ENCODE measurements around the gene ABI1.
"Not testable (repeated sequence)": the region's sequence is repeated elsewhere in the genome, so short reads cannot be mapped to it uniquely, and the experiment has no call there.

The ABI1 gene

DNA sequence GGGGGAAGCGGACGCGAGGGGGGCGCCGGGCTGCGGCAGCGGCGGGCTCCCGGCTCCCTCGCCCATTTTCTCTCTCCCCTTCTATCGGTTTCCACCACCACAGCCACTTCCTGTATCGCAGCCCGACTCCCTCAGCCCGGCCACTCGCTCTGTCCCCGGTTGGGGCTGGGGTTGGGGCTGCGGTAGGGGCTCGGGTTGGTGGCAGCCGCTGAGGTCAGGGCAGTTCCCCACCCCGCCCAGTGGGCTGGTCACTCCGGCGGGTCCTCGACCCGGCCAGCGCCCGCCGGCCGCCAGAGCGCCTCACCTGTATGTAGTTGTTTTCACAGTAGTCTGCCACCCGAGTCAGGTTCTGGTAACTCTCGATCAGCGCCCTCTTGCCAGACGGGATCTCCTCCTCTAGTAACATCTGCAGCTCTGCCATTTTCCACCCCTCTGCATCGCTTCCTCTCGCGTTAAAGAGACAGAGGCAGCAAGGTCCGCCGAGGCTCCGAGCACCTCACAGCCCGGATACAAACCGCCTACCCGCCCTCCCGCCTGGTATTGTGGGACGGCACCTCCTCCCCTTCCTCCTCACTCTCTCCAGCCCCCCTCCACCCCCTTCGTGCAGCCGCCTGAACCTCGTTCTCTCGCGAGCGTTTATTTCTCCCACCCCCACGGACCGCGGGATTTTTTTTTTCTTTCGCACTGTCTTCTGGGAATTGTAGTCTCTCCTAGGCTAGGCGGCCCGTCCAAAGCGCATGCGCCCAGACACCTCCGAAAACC is at the start of gene ABI1:
TSS of gene ABI1 (minus strand) at position 516 of the 762 bp plus-strand sequence. CDS start at position 421, 95 bp downstream.
- peak; percentile 98 to 99 for DNase-seq

DNA sequence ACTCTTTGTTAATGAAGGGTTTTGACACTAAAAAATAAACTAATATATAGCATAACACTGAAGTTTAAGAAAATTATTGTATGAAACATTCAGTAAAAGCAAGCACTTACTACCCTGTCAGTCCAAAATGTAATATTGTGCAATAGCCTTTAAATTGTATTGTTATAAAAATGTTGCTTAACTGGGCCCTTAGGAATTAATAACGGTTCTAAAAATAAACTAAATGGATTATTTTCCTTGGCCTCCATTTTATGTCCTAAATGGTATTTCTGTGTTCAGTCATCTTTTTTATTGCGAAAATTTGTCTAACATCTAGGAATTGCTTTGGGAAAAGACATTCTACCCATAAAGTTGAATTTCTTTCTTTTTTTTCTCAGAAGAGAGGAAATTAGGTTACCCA is 49.0 kb upstream of the ABI1 start:
- no peak for DNase-seq

GRCh38 chr10:26905253-26905781 is 44.6 kb upstream of the ABI1 start:
- not testable (repeated sequence) for DNase-seq

- no peak for DNase-seq
Observed at GRCh38 chr10:26903431-26904217, 42.9 kb upstream of the ABI1 start.

- DNase-seq: not testable (repeated sequence)
Observed at GRCh38 chr10:26892306-26892923, 31.7 kb upstream of the ABI1 start.

DNA sequence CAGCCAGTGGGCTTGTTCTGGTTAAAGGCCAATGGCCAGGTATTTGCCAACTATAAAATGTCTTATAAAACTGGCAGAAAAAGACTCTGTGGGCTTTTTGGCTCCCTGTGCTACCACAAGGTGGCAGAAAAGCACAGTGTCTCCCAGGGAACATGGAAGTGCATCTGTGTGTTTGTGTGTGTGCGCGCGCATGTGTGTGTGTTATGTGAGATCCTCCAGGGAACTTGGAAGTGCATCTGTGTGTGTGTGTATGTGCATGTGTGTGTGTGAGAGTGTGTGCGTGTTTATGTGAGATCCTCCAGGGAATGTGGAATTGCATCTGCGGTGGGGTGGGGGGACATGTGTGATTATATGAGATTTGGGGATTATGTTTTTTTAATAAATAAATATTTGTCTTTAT is 30.2 kb upstream of the ABI1 start:
- peak; percentile 36 to 38 for DNase-seq

DNA sequence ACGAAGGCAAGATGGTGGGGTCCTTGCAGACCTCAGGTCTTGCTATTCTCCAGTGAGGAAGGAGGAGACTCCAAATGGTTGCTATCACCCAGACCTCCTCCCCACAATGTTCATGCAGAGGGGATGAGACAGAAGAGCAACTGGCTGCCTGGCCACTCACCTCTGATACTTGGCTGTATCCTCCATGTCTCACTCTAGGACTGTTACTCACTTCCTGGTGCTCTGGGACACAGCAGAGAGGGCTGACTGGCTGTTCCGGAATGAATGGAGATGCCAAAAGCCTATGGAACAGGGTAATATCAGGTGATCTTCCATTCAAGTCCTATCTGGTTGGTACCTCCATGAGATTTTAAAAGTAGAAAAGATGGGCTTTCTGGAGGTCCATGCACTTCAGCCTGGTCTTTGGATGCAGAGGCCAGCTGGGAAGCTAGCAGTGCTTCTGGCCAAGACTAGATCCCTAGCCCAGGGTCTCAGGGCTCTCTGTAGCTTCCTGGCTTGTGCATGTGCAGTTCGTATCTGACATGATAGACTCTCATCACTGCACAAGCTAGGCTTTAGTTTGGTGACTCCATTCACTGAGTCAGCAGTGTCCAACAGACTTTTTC is 27.0 kb upstream of the ABI1 start:
- DNase-seq: no peak

DNA sequence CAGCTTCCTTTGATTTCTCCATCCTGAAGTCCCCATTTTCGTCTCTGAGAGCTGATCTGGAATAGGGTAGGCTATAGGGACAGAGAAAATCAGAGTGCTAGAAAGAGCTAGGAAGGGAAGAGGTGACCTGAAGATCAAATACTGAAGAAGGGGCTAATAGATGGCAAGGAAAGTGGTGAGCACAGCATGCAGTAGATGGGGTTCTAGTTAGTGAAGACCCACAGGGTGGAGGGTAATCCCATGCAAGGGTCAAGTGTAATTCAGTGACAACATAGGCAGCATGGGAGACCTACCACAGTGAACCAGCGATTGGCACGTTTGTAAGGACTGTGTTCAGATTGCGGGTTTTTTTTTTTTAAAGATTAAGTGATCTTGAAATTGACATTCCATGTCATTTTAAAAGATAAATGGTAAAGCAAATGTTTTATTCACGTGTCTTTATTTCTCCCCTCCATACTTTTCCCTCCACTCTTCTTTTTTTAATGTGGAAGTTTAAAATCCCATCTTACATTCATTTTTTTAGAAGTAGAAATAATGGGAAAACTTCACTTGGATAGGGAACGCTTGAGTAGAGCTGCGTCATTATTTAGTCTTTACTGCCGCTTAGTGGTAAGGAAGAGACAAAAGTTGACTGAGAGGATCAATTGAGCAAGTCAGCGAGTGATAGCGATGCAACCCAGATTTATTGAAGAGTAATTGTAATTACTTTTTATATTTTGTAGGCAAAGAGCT is 21.0 kb upstream of the ABI1 start:
- peak in 1 of 2 donors; percentile 56 for DNase-seq

DNA sequence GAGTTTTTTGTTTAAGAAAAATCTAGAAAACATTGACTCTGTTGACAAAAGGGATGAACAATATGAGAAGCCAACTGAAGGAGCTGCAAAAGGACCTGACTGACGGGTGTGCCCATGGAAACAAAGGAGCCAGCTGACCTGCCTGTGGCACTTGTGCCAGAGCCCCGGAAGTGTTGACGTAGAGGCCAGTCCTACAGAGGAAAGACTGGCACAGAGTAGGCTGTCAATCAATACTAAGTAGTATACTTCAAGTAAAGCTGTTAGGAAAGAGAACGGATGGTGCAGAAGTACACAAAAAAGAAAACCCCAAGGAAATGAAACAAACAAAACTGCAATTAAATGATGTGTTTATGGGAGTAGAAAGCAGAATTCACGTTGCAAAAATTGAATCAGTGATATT is 19.0 kb upstream of the ABI1 start:
- DNase-seq: no peak

DNA sequence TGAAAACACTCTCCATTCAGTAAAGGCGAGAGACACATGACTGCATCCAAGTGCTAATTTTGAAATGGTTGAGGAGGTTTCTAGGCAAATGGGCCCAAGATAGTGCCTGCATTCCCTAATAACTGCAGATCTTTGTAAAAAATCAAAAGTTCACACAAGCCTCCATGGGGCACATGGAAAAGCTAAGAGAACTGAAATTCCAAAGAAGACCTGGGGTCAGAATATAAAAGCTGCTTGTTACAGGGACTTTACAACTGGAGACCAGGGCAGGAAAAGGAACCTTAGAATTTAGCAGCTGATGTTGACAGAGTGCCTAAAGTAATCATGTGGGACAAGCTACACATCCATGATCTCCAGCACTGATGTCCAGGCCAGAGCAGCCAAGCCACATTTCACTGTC is 10.0 kb upstream of the ABI1 start:
- no peak for DNase-seq

GRCh38 chr10:26869528-26869927 is 8.8 kb upstream of the ABI1 start:
- DNase-seq: peak in 1 of 2 donors; percentile 13

GRCh38 chr10:26863351-26864076 is 2.8 kb upstream of the ABI1 start:
- DNase-seq: no peak

DNA sequence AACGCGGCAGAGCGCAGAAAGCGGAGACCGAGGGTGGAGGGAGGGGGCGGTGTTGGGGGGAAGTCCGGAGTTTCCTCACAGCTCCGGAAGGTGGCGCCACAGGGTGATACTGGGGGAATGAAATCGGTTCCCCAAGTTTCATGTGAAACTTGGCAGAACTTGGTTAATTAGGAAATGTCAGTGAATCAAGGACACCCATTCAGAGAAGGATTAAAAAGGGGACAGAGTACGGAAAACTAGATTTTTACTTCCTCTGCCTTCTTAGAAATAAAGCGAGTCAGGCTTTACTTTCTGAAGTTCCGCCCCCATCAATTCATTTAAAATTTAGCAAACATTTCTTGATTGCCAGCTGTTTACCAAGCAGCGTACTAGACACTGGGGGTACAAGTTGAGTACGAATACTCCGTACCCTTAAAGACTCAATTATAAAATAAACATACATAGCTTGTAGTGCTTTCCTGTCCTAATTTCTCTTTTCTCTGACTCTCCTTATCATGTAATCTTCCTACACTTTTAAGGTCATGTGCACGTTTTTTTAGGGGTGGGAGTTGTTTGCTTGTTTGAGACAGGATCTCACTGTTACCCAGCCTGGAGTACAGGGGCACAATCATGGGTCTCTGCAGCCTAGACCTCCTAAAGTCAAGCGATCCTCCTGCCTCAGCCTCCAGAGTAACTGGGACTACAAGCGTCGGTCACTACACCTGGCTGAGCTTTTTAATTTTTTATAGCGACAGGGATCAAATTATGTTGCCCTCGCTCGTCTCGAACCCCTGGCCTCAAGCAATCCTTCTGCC is 644 bp upstream of the ABI1 start:
- no peak for DNase-seq

GRCh38 chr10:26860102-26860442 is 686 bp downstream of the ABI1 start:
- peak; percentile 63 to 67 for DNase-seq

- no peak for DNase-seq
Observed at GRCh38 chr10:26859241-26860101, 1.3 kb downstream of the ABI1 start.

- no peak for DNase-seq
Observed at GRCh38 chr10:26858707-26859034, 2.1 kb downstream of the ABI1 start.

GRCh38 chr10:26857991-26858706 is 2.6 kb downstream of the ABI1 start:
- no peak for DNase-seq

DNA sequence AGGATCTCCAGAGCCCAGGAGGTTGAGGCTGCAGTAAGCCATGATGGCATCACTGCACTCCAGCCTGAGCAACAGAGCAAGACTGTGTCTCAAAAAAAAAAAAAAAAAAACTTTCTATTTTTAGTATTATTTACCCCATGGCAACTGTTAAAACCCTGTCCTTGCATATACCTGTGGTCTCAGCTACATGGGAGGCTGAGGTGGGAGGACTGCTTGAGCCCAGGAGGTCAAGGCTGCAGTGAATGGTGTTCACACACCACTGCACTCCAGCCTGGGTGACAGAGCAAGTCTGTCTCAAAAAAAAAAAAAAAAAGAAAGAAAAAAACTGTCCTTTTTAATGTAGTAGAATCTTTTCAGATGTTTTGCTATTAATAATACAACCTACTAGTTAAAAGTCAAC is 3.2 kb downstream of the ABI1 start:
- not testable (repeated sequence) for DNase-seq

DNA sequence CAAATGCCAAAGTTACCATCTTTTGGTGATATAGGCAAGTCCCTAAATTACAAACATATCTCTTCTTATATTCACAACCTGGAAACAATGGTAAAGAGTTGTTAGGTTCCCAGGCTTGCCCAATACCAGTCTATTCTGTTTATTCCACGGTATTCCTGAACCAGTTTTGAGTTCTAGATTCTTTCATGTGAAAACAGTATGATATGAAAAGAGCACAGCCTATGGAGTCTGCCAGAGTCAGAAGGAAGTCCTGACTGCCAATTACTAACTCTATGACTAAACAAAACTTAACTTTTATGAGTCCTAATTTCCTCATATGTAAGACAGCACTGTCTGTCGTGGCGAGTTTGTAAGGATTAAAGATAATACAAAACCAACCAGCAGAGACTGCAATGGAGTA is 5.6 kb downstream of the ABI1 start:
- no peak for DNase-seq
